Epithelial cell of esophagus (primary cell): ENCODE measurements around the gene KRTAP5-4.
"Not testable (repeated sequence)": the region's sequence is repeated elsewhere in the genome, so short reads cannot be mapped to it uniquely, and the experiment has no call there.

ENCODE experiments used
- DNase-seq: peaks from one replicate; pipeline ENCODE4 v3.0.0; 2010; ENCODE audit warnings: low read depth
- H3K4me3 ChIP-seq: 2 replicates; pipeline ENCODE4 v1.5.1; 2011; ENCODE audit warnings: mild to moderate bottlenecking, low read length, control low read depth
- CTCF ChIP-seq: IDR thresholded peaks from 2 replicates; pipeline ENCODE4 v1.5.1; 2011; ENCODE audit warnings: low read depth, mild to moderate bottlenecking, low read length, control low read depth, inconsistent platforms; ENCODE audit not compliant: insufficient read depth; ENCODE audit errors: missing control alignments

Gene KRTAP5-4

DNA sequence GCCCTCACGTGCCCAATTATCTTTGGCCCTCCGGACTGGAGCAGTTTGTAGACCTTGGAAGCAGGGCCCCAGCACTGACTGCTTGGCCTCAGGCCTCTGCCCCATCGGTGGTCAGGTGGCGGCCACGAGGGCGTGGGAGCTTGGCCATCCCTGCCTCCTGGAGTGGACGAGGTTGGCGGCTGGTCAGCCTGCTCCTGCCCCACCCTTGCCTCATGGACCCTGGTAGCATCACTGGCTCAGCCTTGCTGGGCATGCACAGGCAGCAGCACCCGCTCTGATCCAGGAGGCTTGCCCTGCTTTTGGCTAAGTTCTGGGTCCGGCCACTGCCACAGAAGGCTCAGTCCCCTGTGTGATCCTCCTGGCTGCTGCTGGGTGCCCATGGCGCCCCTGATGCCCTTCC lies 17.8 kb downstream of the KRTAP5-4 start:
- no peak overlapping the region for H3K4me3 ChIP-seq
- no peak for TF ChIP-seq CTCF
- no peak for DNase-seq

DNA sequence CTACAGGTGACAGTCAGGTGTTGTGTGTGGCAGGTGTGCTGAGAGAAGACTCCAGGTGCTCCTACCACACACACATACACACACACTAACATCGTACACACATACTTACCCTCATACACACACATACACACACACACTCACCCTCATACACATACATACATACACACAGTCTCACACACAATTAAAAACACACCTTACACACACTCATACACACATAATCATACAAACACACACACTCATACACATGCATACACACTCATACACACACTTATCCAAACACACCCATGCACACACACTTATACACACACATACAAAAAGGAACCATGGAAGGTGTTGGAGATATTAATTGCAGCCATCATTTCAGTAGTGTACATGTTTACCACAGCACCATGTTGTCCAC lies 18.3 kb downstream of the KRTAP5-4 start:
- TF ChIP-seq CTCF: no peak
- no peak overlapping the region for H3K4me3 ChIP-seq
- no peak for DNase-seq

GRCh38 chr11:1601663-1602062 lies 20.3 kb downstream of the KRTAP5-4 start:
- not testable (repeated sequence) for H3K4me3 ChIP-seq, DNase-seq

GRCh38 chr11:1600626-1601025 lies 21.3 kb downstream of the KRTAP5-4 start:
- no peak overlapping the region for H3K4me3 ChIP-seq
- no peak for TF ChIP-seq CTCF
- DNase-seq: no peak

GRCh38 chr11:1598816-1599215 lies 23.1 kb downstream of the KRTAP5-4 start:
- no peak for DNase-seq
- no peak overlapping the region for H3K4me3 ChIP-seq
- TF ChIP-seq CTCF: no peak

DNA sequence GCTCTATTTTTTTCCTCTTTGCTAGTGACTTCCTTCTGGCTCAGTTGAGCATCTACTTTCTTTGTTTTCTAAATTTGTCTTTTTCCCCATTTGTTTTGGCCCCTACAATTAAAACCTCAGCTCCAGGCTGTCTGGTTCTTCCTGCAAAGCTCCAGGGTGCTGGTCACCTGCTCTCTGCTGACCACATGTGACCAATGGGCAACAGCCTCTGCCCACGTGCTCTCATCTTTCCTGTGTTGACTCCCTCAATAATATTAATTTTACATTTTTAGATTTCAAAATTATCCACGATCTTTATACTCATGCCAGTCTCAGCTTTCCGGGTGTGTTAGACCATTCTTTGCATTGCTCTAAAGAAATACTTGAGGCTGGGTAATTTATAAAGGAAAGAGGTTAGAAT lies 23.5 kb downstream of the KRTAP5-4 start:
- not testable (repeated sequence) for DNase-seq, H3K4me3 ChIP-seq

DNA sequence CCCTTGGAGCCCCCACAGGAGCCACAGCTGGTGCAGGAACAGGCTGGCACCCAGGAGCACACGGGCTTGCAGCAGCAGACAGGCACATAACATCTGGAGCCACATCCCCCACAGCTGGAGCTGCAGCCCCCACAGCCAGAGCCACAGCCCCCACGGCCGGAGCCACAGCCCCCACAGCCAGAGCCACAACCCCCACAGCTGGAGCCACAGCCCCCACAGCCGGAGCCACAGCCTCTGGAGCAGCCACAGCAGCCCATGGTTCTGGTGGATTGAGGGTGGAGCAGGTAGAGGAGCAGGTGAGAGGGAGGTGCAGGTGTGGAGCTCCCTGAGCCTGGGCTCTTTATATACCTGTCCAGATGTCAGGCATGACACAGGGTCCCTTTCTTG lies 24.0 kb downstream of the KRTAP5-4 start, which contains the start of gene KRTAP5-2:
Gene KRTAP5-2, minus strand, starts transcription at position 301 of the 387 bp plus-strand sequence. Its CDS starts 44 bp downstream, at position 257.
- no peak within 1 kb of the TSS for H3K4me3 ChIP-seq
- no peak for TF ChIP-seq CTCF
- DNase-seq: no peak

DNA sequence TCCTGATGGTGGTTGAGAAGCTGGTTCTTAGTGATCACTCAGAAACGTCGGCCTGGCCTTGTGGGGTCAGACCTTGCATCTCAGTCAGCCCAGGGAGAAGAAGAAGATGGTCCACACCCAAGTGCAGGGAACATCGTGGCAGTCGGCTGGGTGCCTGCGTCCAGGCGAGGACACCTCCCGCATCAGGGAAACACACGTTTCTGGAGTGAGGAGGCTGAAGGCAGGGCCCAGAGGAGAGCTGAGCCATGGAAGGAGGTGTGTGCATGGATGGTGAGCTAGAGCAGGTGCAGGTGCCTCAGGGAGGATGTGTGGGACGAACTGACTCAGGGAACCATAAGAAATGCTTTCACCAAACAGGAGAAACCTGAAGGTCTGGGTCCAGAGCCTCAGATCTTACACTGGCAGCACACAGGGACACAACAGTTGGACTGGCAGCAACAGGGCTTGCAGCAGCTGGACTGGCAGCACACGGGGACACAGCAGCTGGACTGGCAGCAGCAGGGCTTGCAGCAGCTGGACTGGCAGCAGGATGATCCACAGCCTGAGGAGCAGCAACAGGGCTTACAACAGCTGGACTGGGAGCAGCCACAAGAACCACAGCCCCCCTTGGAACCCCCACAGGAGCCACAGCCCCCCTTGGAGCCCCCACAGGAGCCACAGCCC lies 24.5 kb downstream of the KRTAP5-4 start:
- TF ChIP-seq CTCF: no peak
- no peak overlapping the region for H3K4me3 ChIP-seq
- peak; percentile 59 for DNase-seq

DNA sequence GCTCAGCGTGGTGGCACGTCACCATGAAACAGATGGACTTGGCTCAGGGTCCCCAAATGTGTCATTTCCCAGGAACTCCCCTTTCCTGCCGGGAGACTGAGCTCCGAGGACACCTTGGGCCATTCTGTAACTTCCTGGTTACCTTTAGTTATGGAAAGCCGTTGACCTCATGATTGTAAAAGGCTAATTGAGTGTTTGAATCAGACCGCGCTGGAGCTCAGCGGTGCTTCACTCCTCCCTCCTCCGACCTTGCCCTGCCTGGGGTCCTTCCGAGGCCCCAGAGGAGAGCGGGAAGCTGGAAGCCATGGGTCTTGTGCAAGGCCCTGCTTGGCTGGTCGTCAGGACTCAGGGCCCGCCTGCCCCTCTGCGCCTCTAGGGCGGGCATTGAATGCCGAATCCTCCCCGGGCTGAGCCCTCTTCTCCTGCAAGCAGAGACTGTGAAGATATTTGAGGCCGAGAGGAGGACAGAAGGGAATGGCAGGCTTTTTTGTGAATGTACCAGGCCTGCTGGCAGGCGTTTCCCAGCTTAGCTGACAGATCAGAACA lies 25.3 kb downstream of the KRTAP5-4 start:
- DNase-seq, H3K4me3 ChIP-seq: not testable (repeated sequence)

DNA sequence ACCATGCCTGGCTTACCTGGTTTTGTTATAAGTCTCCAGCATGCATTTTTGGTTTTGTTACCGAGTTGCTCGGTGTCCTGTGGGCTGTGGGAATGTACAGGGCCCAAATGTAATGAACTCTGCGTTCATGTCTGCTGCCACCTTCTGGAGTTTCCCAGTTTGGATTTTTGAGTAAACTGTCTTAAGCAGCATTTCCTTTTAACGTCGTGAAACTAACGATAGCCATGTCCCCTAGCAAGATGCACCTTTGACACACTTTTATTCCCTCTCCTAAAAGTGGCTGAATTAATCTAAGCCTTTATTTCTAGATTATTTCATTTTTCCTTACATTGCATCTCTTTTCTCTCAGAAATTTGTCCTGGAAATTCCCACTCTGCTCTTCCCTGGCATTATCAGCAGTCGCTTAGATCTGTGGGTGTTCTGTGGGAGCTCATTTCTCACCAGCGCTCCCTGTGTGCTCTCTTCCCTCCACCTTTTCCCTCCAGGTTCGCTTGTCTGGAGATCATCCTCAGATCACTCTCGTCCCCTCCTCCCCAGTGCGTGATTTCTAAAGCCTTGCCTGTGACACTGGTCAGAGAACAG lies 25.9 kb downstream of the KRTAP5-4 start:
- H3K4me3 ChIP-seq, DNase-seq: not testable (repeated sequence)
